CD4-positive, alpha-beta T cell treated with Interleukin-2 at 100 ng/mL for 4 hours (primary cell): ENCODE results near the gene KIR3DL1.
"Not testable (repeated sequence)": the region's sequence is repeated elsewhere in the genome, so short reads cannot be mapped to it uniquely, and the experiment has no call there.

Experiments used
- DNase-seq: peaks from one replicate; pipeline ENCODE4 v3.0.0-alpha.2; 2020; ENCODE audit warnings: low spot score

The KIR3DL1 gene

GRCh38 chr19:54816251-54816650 is at the start of gene KIR3DL1:
TSS of gene KIR3DL1 (plus strand) at chr19:54816468.
- not testable (repeated sequence) for DNase-seq

GRCh38 chr19:54769646-54770045 is 46.6 kb upstream of the KIR3DL1 start, which contains the start of gene KIR2DL1:
TSS of gene KIR2DL1 (plus strand) at chr19:54769793. CDS start at chr19:54769851, 58 bp downstream.
- not testable (repeated sequence) for DNase-seq

GRCh38 chr19:54770511-54770910 is 45.8 kb upstream of the KIR3DL1 start:
- not testable (repeated sequence) for DNase-seq

DNA sequence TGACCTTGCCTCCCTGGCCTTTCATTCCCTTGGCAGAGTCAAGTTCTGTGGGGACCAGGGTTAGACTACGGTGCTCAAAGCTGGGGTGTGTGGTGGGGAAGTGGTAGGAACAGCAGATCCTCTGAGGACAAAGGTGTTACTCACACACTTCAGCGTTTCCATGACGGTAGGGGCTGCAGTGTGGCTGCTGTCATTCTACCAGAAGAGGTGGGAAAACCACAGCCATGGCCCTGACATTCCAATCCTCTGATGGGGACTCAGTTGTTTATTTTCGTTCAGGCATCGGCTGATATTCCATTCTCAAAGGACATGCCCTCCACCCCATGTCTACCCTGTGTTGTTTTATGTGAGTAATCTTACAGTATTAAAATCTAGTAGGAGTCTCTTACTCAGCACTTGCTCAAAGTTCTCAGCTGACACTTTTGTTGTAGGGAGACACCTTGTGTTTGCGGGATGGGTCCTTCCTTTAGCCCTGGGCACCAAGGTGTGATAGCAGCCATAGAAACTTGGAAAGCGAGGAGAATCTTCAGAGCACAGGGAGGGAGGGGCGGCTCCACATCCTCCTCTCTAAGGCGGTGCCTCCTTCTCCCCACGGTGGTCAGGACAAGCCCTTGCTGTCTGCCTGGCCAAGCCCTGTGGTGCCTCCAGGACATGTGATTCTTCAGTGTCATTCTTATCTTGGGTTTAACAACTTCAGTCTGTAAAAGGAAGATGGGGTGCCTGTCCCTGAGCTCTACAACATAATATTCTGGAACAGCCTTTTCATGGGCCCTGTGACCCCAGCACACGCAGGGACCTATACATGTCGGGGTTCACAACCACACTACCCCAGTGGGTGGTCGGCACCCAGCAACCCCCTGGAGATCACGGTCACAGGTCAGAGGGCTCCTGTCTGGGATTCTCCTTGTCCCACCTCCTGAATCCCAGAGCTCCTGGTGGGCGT is 45.0 kb upstream of the KIR3DL1 start:
- not testable (repeated sequence) for DNase-seq

- not testable (repeated sequence) for DNase-seq
These were observed 43.6 kb upstream of the KIR3DL1 start for GRCh38 chr19:54772666-54773065.

- not testable (repeated sequence) for DNase-seq
These were observed 41.0 kb upstream of the KIR3DL1 start for GRCh38 chr19:54775095-54775815.

GRCh38 chr19:54775830-54776229 is 40.4 kb upstream of the KIR3DL1 start:
- DNase-seq, result not testable (repeated sequence)

- DNase-seq, result not testable (repeated sequence)
These were observed 38.4 kb upstream of the KIR3DL1 start for GRCh38 chr19:54777851-54778250.

GRCh38 chr19:54778896-54779295 is 37.4 kb upstream of the KIR3DL1 start:
- DNase-seq, result not testable (repeated sequence)

- DNase-seq, result not testable (repeated sequence)
These were observed 33.4 kb upstream of the KIR3DL1 start for GRCh38 chr19:54782916-54783315.

GRCh38 chr19:54786091-54786723 is 30.1 kb upstream of the KIR3DL1 start:
- DNase-seq, result not testable (repeated sequence)

DNA sequence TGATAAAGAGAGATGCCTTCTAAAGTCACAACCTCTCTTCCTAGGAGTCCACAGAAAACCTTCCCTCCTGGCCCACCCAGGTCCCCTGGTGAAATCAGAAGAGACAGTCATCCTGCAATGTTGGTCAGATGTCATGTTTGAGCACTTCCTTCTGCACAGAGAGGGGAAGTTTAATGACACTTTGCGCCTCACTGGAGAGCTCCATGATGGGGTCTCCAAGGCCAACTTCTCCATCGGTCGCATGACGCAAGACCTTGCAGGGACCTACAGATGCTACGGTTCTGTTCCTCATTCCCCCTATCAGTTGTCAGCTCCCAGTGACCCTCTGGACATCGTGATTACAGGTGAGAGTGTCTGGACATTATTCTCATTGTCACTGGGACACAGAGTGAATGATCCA is 28.1 kb upstream of the KIR3DL1 start:
- DNase-seq, result not testable (repeated sequence)

DNA sequence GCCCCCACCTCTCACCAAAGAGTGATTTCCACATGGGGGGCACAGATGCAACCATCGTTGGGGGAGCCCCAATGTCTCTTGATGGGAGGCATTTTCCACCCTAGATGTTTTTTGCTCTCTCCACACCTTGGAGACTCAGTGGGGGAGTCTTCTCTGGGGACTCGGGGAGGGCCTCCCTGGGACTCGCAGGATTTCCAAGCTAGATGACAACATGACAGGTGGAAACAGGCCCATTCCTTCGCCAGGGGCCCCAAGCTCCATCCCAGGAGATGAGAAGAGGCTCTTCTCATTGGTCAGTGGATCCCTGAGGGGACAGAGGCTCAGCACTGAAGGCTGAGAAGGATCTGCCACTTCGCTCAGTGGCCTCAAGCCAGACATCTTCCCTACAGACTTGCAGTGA is 25.6 kb upstream of the KIR3DL1 start:
- no peak for DNase-seq

DNA sequence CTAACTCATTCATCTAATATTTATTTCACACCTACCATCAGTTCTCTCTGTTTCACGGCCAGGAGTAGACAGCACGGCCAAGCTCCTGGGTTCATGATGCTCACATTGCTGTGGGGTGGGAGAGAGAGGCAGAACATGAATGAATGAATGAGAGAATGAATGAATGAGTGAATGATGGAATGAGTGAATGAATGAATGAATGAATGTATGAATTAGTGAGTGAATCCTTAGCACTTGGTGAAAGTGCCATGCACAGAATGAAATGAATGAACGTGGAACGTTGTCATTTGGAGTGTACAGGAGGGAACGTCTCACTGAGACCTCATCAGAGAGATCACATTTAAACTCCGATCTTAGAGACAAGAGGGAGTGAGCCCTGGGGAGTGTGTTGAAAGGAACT is 24.8 kb upstream of the KIR3DL1 start:
- DNase-seq, result no peak

- DNase-seq, result no peak
These were observed 23.5 kb upstream of the KIR3DL1 start for GRCh38 chr19:54792814-54793213.

- no peak for DNase-seq
These were observed 20.5 kb upstream of the KIR3DL1 start for GRCh38 chr19:54795758-54796157.

GRCh38 chr19:54803410-54803809 is 12.9 kb upstream of the KIR3DL1 start, which contains the start of gene KIR2DL4:
TSS of gene KIR2DL4 (plus strand) at chr19:54803610. CDS start at chr19:54803652, 42 bp downstream.
- DNase-seq, result no peak

- no peak for DNase-seq
These were observed 12.2 kb upstream of the KIR3DL1 start for GRCh38 chr19:54804101-54804500.

DNA sequence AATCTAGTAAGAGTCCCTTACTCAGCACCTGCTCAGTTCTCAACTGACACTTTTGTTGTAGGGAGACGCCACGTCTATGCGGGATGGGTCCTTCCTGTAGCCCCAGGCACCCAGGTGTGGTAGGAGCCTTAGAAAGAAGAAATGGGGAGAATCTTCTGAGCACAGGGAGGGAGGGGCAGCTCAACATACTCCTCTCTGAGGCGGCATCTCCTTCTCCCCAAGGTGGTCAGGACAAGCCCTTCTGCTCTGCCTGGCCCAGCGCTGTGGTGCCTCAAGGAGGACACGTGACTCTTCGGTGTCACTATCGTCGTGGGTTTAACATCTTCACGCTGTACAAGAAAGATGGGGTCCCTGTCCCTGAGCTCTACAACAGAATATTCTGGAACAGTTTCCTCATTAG is 11.7 kb upstream of the KIR3DL1 start:
- DNase-seq, result no peak

DNA sequence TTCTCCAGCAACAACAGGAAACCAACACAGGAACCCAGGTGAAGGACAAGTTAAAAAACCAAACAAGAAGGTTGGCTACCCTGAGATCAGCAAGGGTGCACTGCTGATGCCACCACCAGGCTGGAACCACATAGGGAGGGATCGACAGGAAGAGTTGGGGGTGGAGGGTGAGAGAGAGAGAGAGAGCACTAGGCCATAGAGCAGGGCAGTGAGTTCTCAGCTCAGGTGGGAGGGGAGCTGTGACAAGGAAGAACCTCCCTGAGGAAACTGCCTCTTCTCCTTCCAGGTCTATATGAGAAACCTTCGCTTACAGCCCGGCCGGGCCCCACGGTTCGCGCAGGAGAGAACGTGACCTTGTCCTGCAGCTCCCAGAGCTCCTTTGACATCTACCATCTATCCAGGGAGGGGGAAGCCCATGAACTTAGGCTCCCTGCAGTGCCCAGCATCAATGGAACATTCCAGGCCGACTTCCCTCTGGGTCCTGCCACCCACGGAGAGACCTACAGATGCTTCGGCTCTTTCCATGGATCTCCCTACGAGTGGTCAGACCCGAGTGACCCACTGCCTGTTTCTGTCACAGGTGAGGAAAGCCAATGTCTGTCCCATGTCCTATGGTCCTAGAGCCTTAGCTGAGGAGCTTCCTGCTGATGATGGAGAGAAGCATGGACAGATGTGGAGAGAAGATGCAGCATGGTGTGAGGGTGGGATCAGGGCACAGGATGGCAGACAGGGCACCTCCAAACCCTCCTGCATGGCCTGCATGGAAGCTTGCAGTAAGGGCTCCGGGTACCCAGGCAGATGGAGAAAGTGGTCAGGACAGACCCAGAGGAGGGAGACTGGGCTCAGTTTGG is 10.4 kb upstream of the KIR3DL1 start:
- no peak for DNase-seq

GRCh38 chr19:54806516-54806838 is 9.8 kb upstream of the KIR3DL1 start:
- no peak for DNase-seq
